GM19438 (cell line): ENCODE measurements around the gene STN1.

Experiments used
- ATAC-seq: cut with Tn5 transposase; IDR thresholded peaks from one replicate; pipeline ENCODE4 v1.9.1; 2021; ENCODE audit warnings: low read depth; ENCODE audit not compliant: unreplicated experiment

Gene STN1, protein sequence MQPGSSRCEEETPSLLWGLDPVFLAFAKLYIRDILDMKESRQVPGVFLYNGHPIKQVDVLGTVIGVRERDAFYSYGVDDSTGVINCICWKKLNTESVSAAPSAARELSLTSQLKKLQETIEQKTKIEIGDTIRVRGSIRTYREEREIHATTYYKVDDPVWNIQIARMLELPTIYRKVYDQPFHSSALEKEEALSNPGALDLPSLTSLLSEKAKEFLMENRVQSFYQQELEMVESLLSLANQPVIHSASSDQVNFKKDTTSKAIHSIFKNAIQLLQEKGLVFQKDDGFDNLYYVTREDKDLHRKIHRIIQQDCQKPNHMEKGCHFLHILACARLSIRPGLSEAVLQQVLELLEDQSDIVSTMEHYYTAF

GRCh38 chr10:103918053-103918846 lies at the start of gene STN1:
Gene STN1 (minus strand): TSS chr10:103918184. CDS start chr10:103917594, 590 bp downstream.
- ATAC-seq: peak; percentile 85

DNA sequence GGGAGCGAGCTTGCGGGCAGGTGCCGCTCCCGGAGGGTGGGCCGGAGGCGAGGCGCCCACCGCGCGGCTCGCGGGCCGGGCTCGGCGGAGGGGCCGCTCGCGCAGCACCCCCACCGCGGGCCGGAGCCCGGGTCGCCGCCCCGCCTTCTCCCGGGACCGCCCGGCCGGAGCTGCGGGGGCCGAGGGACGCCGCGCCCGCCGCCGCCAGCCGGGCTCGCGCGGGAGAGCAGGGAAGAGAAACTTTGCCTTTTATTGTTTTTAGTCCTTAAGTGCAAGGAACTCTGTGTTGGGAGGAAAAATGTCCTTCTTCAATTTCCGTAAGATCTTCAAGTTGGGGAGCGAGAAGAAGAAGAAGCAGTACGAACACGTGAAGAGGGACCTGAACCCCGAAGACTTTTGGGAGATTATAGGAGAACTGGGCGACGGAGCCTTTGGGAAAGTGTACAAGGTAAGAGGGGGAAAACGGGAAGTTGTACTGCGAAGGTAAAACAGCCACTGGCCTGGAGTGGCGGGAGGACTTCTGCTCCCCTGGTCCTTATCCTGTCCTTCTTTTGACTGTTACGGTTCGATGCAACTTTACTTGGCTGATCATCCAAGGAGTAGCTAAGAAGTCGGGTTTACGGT lies 49.6 kb upstream of the STN1 start:
- peak; percentile 36 for ATAC-seq

DNA sequence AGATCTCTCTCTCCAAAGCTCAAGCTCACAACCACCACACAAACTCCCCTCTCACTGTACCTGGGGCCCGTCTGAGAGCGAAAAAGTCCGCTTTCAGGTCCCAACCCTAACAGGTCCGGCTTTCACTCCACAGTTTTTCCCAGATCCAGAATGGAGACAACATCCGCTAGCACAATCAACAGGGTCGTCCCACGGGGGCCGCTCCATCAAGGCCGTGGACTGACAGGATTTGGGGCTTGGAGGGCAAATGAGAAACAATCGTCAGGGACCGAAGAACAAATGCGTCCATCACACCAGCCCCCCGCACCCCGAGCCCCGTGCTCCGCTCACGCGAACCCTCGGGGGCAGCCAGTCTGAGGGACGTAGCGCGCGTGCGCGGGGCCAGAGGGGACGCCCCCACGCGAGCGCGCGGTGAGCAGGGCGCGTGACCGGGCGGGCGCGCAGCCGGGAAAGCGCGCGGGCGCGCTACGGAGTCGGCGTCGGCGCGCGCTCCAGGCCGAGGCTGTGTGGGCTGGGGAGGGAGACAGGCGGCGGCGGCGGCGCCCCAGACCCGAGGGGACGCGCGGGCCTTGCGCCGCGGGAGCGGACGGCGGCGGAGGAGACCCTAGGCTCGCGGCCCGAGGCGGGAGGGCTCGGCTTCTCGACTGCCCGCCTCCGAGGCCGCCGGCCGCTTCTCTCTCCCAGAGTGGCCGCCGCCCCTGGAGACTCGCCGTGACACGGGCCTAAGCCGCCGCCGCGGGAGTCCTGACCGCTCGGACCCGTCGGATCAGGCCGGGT lies 48.9 kb upstream of the STN1 start, which contains the start of gene SLK:
SLK (plus strand) TSS at position 470 of the 777 bp plus-strand sequence. CDS start 606 bp downstream, outside the sequence.
- ATAC-seq: peak; percentile 73

DNA sequence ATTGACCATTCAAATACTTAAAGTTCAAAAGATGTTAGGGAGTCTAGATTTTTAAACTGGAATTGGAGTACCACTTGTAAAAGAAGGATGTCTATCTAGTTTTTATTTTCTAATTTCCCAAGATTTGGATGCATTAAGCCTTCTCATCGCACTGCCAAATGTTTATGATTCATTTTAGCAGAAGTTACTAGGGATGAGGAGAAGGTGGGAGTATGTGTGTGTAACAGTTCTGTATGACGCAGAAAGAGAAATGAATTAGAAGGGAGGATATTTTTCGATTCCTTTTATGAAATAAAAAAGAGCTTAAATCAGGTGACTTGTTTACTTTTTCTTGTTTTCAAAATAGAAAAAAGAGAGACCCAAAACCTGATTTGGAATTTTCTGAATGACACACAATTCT lies 42.1 kb upstream of the STN1 start:
- no peak for ATAC-seq

DNA sequence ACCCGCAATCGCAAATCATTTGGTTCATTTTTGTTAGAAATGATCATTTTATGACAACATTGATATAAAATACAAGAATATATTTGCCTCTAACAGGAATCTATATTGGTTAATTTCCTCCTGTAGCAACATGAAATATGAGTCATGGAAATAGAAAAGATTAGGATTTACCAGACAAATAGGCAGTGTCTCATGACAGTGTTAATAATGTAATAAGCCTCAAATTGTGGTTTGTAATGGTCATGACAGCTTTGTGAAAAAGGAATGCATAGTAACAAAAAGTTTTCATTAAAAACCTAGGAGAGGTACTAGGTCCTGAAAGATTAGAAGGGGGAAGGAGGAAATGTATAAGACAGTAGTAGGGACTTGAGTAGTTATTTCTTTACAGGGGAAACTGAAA lies 41.0 kb upstream of the STN1 start:
- ATAC-seq: no peak

DNA sequence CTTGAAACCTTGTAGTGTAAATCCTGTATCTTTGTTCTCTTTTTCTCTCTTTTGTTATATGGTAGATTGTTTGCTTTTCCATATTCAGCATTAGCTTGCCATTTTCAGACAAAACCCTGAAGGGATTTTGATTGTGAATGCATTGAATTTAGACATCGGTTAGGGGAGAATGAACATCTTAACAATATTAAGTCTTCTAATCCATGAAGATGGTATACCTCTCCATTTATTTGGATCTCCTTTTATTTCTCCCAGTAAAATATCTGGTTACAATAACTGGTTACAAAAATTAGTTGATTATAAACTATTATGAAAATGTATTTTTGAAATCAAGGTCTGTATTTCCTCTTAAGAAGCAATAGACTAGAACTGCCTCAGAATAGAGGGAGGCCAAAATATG lies 36.6 kb upstream of the STN1 start:
- no peak for ATAC-seq

GRCh38 chr10:103951942-103952341 lies 34.0 kb upstream of the STN1 start:
- ATAC-seq: no peak

DNA sequence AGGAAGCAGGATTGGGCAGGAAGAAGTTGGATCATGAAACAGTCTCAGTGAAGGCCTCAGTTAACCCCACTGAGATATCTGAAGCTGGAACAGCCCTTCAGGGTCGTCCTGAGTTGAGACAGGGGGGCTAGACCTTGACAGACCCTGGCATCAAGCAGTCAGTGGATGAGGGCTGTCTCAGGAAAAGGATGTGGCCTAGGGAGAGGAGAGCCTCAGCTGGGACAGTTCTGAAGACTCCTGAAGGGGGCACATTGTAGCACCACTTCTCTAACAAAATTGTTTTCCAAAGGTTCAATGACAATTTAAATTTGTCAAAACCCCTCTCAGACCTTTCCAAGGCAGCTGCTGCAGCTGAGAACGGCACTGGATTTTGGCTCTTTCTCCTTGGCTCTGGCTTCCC lies 33.2 kb upstream of the STN1 start:
- no peak for ATAC-seq

- no peak for ATAC-seq
Measured at GRCh38 chr10:103949728-103950127, 31.7 kb upstream of the STN1 start.

DNA sequence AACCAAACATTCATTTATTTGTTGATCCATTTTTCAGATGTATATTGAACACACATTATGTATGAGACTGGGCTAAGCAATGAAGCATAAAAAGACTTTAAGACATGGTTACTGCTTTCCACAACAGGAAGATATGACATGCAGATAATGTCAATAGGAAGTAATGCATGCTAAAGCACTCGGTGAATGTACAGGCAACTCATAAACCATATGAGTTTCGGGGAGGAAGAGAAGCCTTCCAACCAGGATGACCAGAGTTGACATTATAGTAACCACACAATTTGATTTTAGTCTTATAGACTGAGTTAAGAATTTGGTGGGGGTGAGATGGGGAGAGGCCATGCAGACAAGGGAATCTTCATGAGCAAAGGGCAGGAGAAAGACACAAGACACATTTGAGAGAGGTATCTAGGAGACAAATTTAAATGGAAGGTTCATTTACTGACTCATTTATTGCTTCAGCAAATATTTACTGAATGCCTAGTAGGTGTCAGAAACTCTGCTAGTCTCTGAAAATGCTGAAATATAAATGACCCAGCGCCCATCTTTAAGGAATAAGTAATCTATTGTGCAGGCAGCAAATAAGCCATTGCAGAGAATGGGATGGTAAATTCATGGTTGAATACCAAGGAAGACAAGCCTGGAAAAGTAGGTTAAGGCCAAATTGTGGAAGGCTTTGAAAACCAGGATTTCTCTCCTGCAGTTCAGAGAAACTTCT lies 30.0 kb upstream of the STN1 start:
- no peak for ATAC-seq

GRCh38 chr10:103942866-103943265 lies 24.9 kb upstream of the STN1 start:
- no peak for ATAC-seq

- ATAC-seq: no peak
Measured at GRCh38 chr10:103941801-103942200, 23.8 kb upstream of the STN1 start.

DNA sequence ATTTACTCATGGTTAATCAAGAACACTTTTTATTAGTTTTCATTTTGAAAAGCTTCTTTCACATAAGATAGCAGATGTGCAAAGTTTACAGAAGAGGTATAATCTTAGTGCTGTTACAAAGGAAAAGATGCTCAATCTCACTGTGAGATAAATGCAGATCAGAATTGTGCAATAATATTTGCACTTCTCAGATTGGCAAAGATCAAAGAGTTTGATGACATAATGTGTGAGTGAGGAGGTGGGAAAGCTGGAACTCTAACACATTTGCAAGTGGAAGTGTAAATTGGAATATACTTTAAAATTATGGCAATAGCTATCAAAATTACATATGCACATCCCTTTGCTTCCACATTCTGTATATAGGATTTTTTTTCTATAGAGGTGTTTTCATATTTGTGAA lies 21.5 kb upstream of the STN1 start:
- ATAC-seq: no peak

- ATAC-seq: no peak
Measured at GRCh38 chr10:103936022-103936421, 18.0 kb upstream of the STN1 start.

GRCh38 chr10:103934308-103934707 lies 16.3 kb upstream of the STN1 start:
- no peak for ATAC-seq

DNA sequence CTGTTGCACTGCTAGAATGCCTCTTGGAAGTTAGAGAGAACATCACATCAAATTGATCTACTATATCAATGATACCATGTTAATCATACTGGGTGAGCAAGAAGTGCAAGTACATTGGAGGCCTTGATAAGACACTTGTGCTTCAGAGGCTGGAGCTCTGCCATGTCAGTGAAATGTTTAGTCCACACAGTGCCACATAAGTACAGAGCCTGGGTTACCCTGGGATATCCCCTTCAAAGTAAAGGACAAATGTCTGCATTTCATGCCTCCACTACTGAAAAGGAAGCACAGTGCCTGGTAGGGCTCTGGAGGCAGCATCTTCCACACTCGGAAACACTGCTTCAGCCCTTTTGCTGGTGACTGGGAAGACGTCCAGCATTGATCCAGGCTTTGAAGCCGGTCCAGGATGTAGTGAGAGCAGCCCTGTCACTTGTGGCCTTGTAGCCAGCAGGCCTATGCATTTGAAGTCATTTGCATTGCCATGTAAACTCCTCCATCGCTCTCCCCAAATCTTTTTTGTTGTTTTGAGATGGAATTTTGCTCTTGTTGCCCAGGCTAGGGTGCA lies 15.7 kb upstream of the STN1 start:
- ATAC-seq: no peak

DNA sequence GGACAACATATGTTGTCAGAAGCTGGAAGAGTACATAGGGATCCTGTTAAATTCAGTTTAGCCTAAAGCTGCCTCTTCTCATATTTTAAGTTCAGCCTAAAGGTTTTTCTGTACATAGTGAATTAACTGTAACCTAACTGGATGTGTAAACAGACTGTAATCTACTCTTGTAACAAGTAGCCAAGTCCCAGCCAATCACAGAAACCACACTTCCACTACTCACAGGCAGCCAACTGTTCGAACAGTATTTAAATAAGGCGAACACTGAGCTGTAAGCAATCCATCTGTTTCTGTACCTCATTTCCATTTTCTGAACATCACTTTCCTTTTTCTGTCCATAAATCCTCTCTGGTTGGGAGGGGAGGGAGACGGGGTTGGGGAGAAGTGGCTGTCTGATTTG lies 15.0 kb upstream of the STN1 start:
- ATAC-seq: no peak

GRCh38 chr10:103932271-103932670 lies 14.3 kb upstream of the STN1 start:
- ATAC-seq: no peak

- no peak for ATAC-seq
Measured at GRCh38 chr10:103931603-103932002, 13.6 kb upstream of the STN1 start.

GRCh38 chr10:103930881-103931280 lies 12.9 kb upstream of the STN1 start:
- ATAC-seq: no peak
